Measurements from ENCODE around the gene SMKR1.
A peak's percentile ranks its signal among the peaks of the same experiment; 100 is the strongest.

SMKR1 gene

DNA sequence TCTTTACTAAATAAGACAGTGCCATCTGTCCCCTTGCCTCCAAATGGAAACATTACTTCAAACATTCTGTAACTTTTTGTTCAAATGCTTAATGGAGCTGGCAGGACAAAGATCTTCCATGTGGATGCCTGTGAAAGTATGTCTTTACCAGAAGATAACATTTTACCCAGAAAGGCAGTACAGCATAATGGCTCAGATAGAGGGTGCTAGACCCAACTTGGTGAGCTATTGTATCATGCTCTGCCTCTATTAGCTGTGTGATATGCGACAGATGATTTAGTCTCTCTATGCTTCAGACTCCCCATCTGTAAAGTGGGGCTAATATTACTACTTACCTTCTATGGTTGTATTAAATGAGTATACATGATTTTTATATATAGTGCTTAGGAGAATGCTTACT is 8.8 kb upstream of the SMKR1 start:
- H3K27me3 ChIP-seq (ENCODE audit: insufficient read depth, poor library complexity, severe bottlenecking): no peaks in the 10 kb centered on the region
- TF ChIP-seq, protein P1, sequence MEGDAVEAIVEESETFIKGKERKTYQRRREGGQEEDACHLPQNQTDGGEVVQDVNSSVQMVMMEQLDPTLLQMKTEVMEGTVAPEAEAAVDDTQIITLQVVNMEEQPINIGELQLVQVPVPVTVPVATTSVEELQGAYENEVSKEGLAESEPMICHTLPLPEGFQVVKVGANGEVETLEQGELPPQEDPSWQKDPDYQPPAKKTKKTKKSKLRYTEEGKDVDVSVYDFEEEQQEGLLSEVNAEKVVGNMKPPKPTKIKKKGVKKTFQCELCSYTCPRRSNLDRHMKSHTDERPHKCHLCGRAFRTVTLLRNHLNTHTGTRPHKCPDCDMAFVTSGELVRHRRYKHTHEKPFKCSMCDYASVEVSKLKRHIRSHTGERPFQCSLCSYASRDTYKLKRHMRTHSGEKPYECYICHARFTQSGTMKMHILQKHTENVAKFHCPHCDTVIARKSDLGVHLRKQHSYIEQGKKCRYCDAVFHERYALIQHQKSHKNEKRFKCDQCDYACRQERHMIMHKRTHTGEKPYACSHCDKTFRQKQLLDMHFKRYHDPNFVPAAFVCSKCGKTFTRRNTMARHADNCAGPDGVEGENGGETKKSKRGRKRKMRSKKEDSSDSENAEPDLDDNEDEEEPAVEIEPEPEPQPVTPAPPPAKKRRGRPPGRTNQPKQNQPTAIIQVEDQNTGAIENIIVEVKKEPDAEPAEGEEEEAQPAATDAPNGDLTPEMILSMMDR (IDR thresholded peaks at IDR 0.05; ENCODE audit: poor library complexity, severe bottlenecking): peak; percentile 23
- no peak overlapping the region for H3K27ac ChIP-seq (ENCODE audit: poor library complexity, severe bottlenecking)
- no peak overlapping the region for H3K4me3 ChIP-seq (ENCODE audit: severe bottlenecking)
- H3K36me3 ChIP-seq (ENCODE audit: low read depth): no peaks in the 10 kb centered on the region
- DNase-seq (ENCODE audit: low spot score): no peak
- H3K9me3 ChIP-seq (ENCODE audit: severe bottlenecking): no peaks in the 10 kb centered on the region
- H3K4me1 ChIP-seq (ENCODE audit: insufficient read depth, poor library complexity, severe bottlenecking): no peaks in the 10 kb centered on the region
- no peak for ATAC-seq (ENCODE audit: low read depth)

DNA sequence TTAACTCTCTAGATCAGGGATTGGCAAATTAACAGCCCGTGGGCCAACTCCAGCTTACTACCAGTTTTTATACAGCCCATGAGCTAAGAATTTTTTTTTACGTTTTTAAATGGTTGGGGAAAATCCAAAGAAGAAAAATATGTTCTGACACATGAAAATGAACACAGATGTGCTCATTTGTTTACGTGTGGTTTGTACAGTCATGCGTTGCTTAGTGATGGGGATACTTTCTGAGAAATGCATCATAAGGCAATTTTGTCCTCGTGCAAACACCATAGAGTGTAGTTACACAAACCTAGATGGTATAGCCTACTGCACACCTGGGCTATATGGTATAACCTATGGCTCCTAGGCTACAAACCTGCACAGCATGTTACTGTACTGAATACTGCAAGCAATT is 8.3 kb upstream of the SMKR1 start:
- TF ChIP-seq, protein P1 (IDR thresholded peaks at IDR 0.05; ENCODE audit: poor library complexity, severe bottlenecking): no peak
- H3K27me3 ChIP-seq (ENCODE audit: insufficient read depth, poor library complexity, severe bottlenecking): no peaks in the 10 kb centered on the region
- H3K4me3 ChIP-seq (ENCODE audit: severe bottlenecking): no peak overlapping the region
- DNase-seq (ENCODE audit: low spot score) (no peak), ATAC-seq (ENCODE audit: low read depth) (peak; percentile 80)
- H3K36me3 ChIP-seq (ENCODE audit: low read depth): no peaks in the 10 kb centered on the region
- no peak overlapping the region for H3K27ac ChIP-seq (ENCODE audit: poor library complexity, severe bottlenecking)
- no peaks in the 10 kb centered on the region for H3K9me3 ChIP-seq (ENCODE audit: severe bottlenecking)
- no peaks in the 10 kb centered on the region for H3K4me1 ChIP-seq (ENCODE audit: insufficient read depth, poor library complexity, severe bottlenecking)

DNA sequence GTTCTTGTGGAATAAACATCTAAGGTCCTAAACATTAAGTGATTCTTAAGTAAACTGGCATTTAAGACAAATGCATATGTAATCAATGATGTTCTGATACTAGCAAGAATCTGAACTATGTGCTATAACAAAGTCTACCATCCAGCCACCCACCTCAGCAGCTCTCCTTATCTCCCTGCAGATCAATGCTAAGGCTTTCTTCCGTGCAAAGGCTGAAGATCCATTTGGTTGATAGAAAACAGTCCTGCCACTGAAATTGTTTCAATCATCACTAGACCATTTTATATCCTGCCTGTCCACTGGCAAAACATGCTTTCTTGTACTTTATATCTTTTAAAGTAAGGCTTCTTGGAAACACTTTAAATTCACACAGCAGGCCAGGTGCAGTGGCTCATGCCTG is 6.3 kb upstream of the SMKR1 start:
- Histone ChIP-seq H3K9me3 (ENCODE audit: severe bottlenecking) (no peaks in the 10 kb centered on the region), H3K27me3 (ENCODE audit: insufficient read depth, poor library complexity, severe bottlenecking) (no peaks in the 10 kb centered on the region), H3K27ac (ENCODE audit: poor library complexity, severe bottlenecking) (no peak overlapping the region), H3K4me3 (ENCODE audit: severe bottlenecking) (no peak overlapping the region), H3K36me3 (ENCODE audit: low read depth) (no peaks in the 10 kb centered on the region), H3K4me1 (ENCODE audit: insufficient read depth, poor library complexity, severe bottlenecking) (no peaks in the 10 kb centered on the region)
- TF ChIP-seq, protein P1 (IDR thresholded peaks at IDR 0.05; ENCODE audit: poor library complexity, severe bottlenecking): no peak
- ATAC-seq (ENCODE audit: low read depth): no peak
- DNase-seq (ENCODE audit: low spot score): no peak

DNA sequence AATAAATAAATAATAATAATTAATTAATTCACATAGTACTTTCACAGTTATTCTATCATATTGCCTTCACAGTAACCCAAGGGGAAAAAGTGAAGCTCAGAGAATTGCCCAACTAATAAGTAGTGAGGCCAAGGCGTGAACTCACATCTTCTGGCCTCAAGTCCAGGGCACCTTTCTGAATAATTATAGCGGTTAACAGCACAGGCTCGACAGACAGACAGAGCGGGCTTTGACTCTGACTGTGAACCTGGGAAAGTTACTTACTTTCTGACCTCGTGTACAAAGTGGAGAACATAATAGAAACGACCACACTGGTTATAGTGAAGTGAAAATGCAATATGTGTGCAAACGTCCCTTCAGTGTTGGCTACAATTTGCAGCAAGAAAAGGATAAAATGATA is 5.7 kb upstream of the SMKR1 start:
- no peaks in the 10 kb centered on the region for H3K4me1 ChIP-seq (ENCODE audit: insufficient read depth, poor library complexity, severe bottlenecking)
- no peaks in the 10 kb centered on the region for H3K27me3 ChIP-seq (ENCODE audit: insufficient read depth, poor library complexity, severe bottlenecking)
- TF ChIP-seq, protein P1 (IDR thresholded peaks at IDR 0.05; ENCODE audit: poor library complexity, severe bottlenecking): no peak
- no peaks in the 10 kb centered on the region for H3K9me3 ChIP-seq (ENCODE audit: severe bottlenecking)
- no peak overlapping the region for H3K4me3 ChIP-seq (ENCODE audit: severe bottlenecking)
- no peak for ATAC-seq (ENCODE audit: low read depth)
- H3K36me3 ChIP-seq (ENCODE audit: low read depth): no peaks in the 10 kb centered on the region
- H3K27ac ChIP-seq (ENCODE audit: poor library complexity, severe bottlenecking): no peak overlapping the region
- no peak for DNase-seq (ENCODE audit: low spot score)

DNA sequence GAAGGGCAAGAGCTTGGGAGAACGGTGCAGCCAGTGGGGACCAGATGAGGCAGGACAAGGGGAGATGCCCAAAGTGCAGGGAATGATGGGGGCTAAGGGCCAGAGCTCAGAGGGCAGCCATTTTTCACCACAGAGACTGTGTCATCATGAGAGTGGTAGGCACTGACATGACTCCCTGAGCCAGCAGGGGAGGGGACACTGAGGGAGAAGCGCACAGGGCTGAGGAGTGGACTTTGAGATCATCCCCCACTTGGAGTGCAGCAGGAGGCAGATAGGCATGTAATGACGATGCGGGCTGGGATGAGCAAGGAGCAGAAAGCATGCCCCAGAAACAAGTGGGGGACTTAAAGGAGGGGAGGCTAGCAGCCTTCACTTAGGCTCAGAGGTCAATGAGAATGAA is 5.2 kb upstream of the SMKR1 start:
- ATAC-seq (ENCODE audit: low read depth) (no peak), DNase-seq (ENCODE audit: low spot score) (no peak)
- H3K4me3 ChIP-seq (ENCODE audit: severe bottlenecking): no peak overlapping the region
- TF ChIP-seq, protein P1 (IDR thresholded peaks at IDR 0.05; ENCODE audit: poor library complexity, severe bottlenecking): no peak
- no peaks in the 10 kb centered on the region for H3K9me3 ChIP-seq (ENCODE audit: severe bottlenecking)
- H3K36me3 ChIP-seq (ENCODE audit: low read depth): no peaks in the 10 kb centered on the region
- no peaks in the 10 kb centered on the region for H3K27me3 ChIP-seq (ENCODE audit: insufficient read depth, poor library complexity, severe bottlenecking)
- no peaks in the 10 kb centered on the region for H3K4me1 ChIP-seq (ENCODE audit: insufficient read depth, poor library complexity, severe bottlenecking)
- H3K27ac ChIP-seq (ENCODE audit: poor library complexity, severe bottlenecking): no peak overlapping the region
